HG03354 (cell line): ENCODE measurements around the gene DNAJB12.
"Not testable (repeated sequence)": the region's sequence is repeated elsewhere in the genome, so short reads cannot be mapped to it uniquely, and the experiment has no call there.

Experiments used
- ATAC-seq: cut with Tn5 transposase; IDR thresholded peaks from one replicate; pipeline ENCODE4 v1.9.1; 2021; ENCODE audit warnings: mild to moderate bottlenecking; ENCODE audit not compliant: unreplicated experiment, poor library complexity, severe bottlenecking

The DNAJB12 gene

DNA sequence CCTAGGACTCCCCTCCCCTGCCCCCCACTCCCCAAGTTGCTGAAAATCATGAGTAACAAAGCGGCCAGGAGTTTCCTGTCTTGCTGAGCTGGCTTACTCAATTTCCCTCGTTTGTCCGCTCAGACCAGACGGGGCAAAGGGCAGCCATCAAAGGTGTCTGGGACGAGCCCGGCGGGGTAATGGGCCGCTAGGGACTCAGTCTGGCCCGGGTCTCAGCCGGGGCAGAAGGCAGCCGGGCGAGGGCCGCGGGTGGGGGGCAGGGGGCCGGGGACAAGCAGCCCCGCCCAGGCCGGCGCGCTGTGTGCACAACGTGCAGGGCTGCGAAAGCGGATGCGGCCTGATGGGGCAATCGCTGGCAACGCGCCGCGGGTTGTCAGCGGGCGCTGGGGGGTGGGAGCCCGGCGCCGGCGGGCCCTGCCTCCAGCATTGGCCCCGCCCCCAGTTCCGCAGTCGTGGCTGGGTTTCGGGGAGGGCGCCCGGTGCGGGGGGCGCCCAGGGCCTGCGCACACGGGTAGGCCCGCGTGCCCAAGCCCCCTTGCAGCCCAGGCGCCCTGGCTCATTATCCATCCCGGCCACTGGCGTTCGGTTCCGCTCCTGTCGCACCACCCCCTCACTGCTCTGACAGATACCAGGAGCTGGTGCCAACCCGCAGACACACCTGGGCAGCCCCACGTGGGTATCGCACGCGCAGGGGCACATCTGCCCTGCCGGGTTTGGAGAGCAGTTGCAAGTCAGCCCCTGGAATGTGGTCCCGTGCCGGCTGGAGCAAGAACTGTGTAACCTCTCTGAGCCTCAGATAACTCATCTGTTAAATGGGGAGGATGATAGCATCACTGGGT, 35.1 kb downstream of the DNAJB12 start:
- ATAC-seq = peak; percentile 54

DNA sequence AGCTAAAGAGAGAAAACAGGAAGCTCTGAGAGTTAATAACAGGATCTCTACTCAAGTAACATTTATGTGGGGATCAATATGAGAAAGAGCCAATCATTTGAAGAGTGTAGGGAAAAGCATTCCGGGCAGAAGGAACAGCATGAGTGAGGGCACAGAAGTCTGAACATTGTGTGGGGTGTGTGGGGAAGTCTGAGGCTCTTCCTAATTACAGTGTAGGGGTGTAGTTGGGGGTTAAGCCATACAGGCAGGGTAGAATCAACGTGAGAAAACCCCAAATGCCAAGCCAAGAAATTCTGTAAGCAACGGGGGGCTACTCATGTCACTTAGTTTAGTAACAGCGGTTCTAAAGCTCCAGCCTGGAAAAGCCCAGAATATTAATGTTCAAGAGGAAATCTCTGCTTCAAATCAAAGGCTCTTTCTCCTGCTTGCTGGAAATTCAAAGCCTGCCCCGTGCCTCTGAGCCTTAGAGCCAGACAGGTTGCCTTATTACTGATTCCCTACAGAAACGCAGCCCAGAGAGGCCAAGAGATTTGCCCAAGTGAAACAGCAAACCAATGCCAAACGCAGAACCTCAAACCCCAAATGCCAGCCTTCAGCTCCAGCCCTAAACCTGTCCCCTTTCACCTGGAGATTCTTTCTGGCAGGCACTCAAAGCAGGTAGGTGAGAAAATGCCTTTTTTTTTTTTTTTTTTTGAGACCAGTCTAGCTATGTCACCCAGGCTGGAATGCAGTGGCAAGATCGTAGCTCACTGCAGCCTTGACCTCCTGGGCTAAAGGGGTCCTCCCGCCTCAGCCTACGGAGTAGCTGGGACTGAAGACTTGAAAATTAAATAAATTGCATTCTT, 36.1 kb downstream of the DNAJB12 start:
- ATAC-seq = no peak

DNA sequence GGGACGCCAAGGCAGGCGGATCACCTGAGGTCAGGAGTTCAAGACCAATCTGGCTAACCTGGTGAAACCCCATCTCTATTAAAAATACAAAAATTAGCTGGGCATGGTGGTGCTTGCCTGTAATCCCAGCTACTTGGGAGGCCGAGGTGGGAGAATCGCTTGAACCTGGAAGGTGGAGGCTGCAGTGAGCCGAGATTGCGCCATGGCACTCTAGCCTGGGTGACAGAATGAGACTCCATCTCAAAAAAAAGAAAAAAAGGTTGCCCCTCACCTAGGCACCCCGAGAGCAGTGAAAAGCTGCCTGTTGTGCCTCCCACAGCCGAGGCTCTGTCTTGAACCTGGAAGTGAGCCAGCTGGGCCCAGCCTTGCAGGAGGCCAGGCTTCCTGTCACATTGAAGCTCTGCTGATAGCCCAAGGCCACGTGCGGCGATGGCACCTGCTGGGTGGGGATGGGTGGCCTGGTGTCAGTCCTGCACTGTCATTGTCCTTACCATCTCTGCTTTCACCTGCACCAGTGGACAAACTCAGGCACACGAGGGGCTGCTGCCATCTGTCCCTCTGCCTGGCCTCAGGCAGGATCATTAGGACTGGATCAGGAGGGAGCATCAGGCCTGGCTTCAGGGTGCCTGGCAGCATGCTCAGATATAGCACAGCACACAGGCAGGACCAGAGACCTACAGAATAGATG, 37.8 kb downstream of the DNAJB12 start:
- no peak for ATAC-seq

DNA sequence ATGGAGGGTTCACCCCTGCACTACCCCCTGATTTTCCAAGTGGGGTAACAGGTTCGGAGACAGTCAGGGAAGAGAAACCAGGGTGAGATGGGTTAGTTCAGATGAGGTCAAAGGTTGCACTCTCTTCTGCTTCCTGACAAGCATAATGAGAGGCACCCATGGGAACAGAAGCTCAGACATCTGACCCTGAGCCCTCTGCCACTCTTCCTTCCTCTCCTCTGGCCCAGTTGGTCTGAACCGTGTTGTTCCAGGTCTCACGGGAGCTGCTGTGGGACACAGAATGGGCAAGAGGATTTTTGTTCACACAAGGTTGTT, 38.4 kb downstream of the DNAJB12 start:
- no peak for ATAC-seq

DNA sequence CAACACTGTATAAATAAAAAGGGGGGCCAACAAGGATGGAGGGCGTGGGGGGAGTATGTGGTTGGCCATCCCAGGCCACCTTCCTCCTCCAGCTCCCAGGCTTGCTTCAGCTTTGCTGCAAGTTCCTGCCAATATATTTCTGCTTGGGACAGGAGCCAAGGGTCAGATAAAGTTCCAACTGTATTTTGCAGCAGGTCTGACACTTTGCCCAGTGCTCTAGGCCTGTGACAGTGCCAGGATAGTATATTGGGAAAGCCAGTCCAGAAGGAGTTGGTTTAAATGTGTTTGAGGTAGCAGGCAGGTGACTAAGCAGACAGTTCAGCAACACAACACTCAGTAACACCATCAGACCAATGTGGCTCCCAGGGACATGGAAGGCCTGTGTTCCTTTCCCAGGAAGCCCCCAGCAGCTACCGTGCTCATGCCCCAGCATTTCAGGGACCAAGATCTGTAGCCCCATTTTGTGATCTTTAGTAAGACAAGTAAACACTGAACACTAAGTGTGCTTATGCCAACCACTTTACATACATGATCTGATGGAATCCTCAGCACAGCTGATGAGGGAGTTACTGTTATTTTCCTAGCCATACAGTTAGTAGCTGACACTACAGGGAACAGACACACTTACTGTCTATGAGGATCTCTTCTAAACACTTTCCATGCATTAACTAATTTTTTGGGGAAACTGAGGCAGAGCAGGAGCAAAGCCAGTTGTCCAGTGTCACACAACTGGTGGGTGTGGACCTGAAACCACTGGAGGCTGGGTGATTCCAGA, 38.9 kb downstream of the DNAJB12 start:
- ATAC-seq = no peak

DNA sequence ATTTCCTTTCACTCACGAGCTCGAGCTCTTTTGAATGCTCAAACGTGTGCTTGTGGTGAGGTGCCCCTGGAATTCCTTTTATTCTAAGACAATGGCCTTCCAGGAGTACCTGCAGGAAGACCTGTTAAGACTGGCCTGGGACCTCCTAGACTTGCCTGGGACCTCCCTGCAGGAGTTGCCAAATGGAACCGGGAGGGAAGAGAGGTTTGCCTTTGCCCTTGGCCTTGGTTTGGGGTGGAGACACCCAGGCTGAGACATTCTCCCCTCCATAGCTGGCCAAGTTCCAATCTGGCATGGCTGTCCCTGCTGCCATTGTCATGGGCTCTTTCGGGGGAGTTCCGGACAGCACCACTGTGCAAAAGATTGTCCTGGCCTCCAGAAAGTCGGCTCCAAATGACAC, 39.7 kb downstream of the DNAJB12 start:
- ATAC-seq = no peak

DNA sequence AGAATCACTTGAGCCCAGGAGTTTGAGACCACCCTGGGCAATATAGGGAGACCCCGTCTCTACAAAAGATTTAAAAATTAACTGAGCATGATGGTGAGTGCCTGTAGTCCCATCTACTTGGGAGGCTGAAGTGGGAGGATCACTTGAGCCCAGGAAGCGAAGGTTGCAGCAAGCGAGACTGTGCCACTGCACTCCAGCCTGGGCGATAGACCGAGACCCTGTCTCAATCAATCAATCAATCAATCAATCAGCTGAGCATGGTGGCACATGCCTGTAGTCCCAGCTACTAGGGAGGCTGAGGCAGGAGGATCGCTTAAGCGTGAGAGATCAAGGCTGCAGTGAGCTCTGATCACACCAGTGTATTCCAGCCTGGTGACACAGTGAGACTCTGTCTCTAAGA, 40.5 kb downstream of the DNAJB12 start:
- ATAC-seq = no peak

DNA sequence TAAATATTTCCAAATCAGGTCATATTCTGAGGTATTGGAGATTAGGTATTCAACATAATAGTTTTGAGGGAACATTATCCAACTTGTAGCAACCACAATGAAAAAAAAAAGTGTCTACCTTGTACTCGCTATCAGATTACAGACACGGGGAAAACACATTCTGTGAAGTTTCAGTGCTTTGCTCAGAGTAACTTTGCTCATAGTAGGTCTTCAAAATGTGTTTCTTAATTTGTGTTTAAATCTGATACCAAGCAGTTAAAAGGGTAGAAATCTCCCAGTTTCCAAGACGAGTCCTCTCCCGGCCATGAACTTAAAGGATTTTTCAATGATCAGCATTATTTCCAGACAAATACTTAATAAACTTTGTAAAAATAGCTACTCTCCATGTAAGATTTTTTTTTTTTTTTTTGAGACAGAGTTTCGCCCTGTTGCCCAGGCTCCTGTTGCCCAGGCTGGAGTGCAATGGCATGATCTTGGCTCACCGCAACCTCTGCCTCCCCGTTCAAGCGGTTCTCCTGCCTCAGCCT, 41.8 kb downstream of the DNAJB12 start:
- no peak for ATAC-seq

DNA sequence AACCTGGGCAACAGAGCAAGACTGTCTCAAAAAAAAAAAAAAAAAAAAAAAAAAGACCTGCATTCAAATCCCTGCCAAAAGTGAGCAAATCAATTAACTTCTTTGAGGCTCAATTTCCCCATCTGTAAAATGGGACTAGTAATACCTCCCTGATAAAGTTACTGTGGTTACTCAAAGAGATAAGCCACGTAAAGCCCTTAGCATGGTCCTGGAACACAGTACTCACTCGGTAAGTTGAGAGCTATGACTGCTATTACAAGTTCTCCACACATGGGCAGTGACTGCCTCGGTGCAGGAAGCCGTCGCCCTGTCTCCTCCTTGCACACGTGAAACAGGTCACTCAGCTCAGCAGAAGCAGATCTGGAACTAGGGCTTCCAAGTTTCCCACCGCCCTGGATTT, 43.1 kb downstream of the DNAJB12 start:
- ATAC-seq = no peak

DNA sequence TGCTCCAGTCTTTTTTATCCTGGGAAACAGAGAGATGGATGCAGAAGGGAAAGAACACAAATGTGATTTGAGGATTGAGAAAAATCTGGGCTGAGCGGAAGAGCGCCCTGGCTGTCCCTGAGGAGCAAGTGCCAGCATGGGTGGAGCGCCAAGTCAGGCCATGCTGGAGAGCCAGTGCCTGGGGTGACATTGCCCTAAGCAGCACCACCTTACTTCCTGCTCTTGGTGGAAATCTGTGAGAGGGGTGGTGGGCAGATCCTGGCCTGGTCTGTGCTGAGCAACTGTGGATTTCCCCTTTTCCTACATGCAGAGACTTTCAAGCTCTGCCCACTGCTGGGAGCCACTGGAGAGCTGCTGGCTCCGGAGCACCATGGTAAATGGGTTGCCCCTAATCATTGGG, 44.1 kb downstream of the DNAJB12 start:
- ATAC-seq = no peak

DNA sequence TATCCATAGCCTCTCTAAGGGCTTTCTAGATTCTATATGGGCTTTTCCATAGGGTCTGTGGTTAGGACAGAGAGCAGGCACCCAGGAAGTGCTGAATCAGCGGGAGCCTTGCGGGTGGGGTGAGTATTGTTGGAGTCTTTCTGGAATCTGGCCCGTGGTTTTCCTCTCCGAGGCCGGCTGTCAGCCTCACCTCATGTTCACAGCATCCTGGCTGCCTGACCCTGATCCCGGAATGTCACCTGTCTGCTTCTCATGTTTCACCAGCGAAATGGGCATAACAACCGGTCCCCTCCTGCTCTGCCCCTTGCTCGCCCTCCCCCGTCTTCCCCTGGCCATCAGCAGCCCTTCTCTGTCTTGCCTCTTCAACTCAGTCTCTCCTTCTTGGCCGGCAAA, 44.5 kb downstream of the DNAJB12 start:
- no peak for ATAC-seq

DNA sequence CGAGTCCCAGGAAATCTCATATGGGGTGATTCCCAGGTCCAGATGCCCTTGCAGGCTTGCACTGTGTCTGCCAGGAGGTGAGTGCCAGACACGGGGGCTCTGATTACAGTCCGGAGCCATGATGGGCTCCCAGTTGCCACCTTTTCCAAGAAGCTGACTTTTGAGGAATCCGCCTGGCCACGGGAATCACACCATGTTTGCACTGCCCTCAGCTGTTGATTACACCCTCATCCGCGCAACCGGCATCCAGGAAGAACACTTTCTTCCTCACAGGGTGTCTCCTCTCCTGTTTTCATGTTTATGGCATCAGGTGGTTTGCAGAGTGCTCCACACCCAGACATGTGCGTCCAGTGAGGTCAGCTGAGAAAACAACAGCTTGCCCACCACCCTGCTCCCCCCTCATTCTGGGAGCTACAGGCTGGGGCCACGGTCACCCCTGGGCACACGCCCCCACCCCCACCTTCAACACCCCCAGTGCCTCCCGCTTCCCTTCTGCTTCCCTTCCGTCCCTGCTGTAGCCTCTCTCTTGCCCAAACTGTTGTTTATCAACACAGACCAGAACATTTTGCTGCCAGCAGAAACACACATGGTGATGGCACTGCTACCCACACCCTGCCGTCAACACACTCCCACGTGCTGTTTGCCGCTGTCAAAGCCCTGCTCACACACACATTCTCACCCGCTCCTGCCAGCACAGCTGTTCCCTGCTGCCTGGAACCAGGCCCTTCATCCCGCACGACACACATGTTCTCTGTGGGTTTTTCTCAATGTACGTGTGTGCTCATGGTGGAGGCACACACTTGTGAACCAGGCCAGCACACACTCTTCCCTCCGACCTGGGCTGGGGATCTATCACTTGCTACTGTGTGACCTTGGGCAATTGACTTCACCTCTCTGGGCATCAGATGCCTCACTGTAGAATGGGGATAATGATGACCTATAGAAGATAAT, 45.2 kb downstream of the DNAJB12 start:
- ATAC-seq = no peak

DNA sequence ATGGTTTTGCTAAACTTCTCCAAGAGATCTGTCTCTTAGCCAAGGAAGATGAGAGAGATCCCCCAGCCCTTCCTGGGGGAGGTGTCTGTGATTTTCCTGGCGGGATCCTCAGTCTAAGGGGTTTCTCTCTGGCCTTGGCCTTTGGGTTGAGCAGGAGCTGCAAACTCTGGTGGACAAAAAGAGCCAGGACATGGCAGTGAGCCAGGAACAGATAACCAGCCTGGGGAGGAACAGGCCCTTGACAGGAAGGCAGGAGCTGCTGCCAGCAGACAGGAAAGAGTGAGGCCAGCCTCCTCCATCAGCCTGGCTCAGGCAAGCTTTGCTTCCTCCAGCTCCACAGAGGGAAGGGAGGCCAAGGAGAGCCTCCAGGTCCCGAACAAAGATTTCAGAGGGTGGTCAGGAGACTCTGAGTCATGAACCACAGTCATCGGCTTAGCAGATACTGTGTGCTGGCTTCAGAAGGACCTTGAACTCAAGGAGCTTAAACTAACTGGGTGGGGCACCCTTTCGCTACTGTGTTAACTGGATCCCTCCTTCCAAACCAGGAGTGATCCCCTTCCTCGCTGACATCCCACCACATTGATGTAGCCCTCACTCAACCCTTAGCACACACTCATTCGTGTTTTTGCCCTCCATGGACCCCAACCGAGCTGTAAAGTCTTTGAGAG, 46.3 kb downstream of the DNAJB12 start:
- ATAC-seq = no peak

DNA sequence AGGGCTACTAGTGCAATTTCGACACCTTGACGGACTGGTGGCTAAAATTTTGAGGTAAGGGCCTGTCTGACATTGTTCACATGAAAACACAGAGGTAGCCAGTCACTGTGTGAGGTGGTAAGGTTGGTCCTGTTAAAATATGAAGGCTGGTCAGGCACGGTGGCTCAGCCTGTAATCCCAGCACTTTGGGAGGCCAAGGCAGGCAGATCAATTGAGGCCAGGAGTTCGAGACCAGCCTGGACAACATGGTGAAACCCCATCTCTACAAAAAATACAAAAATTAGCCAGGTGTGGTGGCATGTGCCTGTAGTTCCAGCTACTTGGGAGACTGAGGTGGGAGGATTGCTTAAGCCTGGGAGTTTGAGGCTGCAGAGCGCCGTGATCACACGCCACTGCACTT, 47.0 kb downstream of the DNAJB12 start:
- not testable (repeated sequence) for ATAC-seq

DNA sequence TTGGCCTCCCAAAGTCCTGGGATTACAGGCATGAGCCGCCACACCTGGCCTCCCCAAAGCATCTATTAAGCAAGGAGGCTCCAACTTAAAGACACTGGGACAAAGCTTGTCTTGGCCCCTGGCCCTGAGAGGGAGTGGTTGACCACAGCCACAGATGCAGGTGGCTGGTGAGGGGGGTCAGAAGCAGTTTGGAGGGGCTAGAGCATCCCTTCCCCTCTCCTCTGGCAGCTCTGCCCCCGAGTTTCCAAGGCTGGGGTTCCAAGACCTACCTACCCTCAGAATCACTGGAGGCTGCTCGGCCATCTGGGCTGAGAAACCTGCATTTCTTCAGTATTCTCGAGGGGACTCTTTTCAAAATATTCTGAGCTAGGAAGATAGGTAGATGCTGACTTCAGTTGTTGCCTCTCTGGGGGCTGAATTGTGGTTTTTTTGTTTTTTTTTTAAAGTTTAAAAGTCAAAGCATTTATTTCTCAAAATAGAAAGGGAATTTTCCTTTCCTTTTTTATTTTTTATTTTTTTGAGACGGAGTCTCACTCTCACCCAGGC, 48.4 kb downstream of the DNAJB12 start:
- no peak for ATAC-seq

DNA sequence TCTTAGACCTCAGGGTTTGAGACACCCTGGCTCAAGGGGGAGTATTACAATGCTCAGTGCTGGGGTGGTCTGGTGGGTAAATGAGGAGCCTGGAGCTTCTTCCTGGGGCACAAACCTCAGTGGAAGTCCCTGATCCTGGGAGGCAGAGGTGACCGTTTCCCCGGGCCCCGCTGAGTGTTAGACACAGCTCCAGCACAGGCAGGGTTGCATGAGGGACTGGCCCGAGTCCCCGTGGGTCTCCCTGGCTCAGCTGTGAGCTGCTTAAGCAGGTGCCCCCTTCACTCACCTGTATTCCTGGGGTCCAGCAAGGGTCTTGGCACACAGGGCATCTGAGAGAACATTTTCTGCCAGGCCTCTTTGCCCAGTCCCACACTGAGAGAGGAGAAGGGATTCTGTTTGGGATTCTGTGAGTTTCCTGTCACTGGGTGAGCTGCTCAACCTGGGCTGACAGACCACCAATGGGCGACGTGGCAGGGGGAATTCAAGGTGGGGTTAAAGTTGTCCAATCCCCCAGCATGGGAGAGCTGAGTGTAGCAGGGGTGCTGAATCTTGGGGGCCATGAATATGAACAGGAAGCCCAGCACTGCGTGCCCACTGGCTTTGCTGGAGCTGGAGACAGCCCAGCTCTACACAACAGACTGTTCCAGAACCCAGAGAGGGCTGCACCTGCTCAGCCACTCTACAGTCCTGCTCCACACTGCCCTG, 51.1 kb downstream of the DNAJB12 start:
- no peak for ATAC-seq
